ENCODE results near the gene ATXN10. TPM values are rescaled to one million over a fixed set of nuclear protein-coding genes. Genes with fewer than 3 reads are reported as not detected.

The ATXN10 gene
- total and polyA plus RNA-seq, 10 of the 15 experiments (the other 5 are each of a cell fraction or from before 2014, with no cell fraction given) = 29.2 to 249 (median 146) TPM

DNA sequence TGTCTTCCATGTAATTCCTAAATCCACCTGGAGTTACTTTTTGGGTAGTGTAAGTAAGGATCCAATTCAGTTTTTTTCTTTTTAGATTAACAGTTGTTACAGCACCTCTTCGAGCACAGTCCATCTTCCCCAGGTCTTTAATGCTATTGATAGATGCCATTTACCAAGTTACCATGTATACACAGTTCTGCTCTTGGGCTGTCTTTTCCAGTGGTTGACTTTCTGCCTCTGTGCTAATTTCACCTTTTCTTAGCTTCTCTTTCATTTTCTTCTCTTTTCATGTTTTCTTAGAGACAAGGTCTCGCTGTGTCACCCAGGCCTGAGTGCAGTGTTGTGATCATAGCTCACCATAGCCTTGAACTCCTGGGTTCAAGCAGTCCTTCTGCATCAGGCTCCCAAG is 12.0 kb downstream of the ATXN10 start:
- POLR2A ChIA-PET = interaction anchor here (0.5 to 1.0 kb wide), 5 partner anchors 12 to 459 kb away, joined by 3 to 6 read pairs (median 4); partner anchors contain the start of gene ATXN10
- peak; percentile 21 for ATAC-seq

DNA sequence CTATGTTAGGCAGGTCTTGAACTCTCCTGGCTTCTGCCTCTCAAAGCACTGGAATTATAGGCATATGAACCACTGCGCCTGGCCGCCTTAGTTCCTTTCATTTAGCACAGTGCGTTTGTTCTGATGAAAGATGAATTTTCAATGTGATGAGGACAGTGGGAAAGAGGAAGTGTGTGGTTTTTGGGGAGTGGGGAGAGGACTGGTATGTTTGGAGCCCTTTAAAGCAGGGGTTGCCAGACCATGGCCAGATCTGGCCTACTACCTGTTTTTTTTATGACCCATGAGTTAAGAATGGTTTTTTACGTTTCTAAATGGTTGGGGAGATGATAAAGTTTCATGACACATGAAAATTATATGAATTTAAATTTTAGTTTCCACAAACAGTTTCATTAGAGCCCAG is 12.5 kb downstream of the ATXN10 start:
- Histone ChIP-seq H3K79me2 (ENCODE audit: control insufficient read depth, insufficient read depth, low read length) (peaks cover 86% of the 10 kb centered on the region), H3K4me2 (ENCODE audit: control insufficient read depth, insufficient read depth) (peak overlapping the region; percentile 32), H3K4me1 (ENCODE audit: control insufficient read depth, insufficient read depth, low read length) (peaks cover 48% of the 10 kb centered on the region), H4K20me1 (ENCODE audit: control insufficient read depth, insufficient read depth) (no peaks in the 10 kb centered on the region; the same call in 1 of the 2 replicates), H2AFZ (ENCODE audit: control insufficient read depth, low read depth, low read length) (no peak overlapping the region; the same call in 1 of the 2 replicates), H3K27ac (ENCODE audit: control insufficient read depth, insufficient read depth) (peak overlapping the region; percentile 77), H3K4me3 (peak overlapping the region; percentile 34; the same call in 1 of the 2 replicates), H3K9ac (ENCODE audit: control insufficient read depth, insufficient read depth, low read length) (peak overlapping the region; percentile 32; the same call in 1 of the 2 replicates), H3K9me3 (replicated peaks; ENCODE audit: control insufficient read depth, insufficient read depth, low read length) (no peaks in the 10 kb centered on the region), H3K27me3 (replicated peaks in 1 of 2; ENCODE audit: control insufficient read depth in 2 of 2, insufficient read depth in 2 of 2, low read length in 1 of 2) (no peaks in the 10 kb centered on the region), H3K36me3 (ENCODE audit: control insufficient read depth in 2 of 2, insufficient read depth in 2 of 2, low read length in 1 of 2) (peaks cover 0 to 5% of the 10 kb centered on the region in 2 experiments; a peak in 1 of 4 replicates)
- FAIRE-seq = no peak
- no TSS peak for BruUV-seq (replicated peaks)
- intact Hi-C loops (cut with micrococcal nuclease; ENCODE audit: unreplicated experiment) = no loop called here
- RAD21 ChIA-PET (ENCODE audit: unreplicated experiment) = interaction anchor here (1.1 to 1.6 kb wide), 2 partner anchors 12 to 39 kb away, joined by 3 to 6 read pairs; no protein-coding TSS in a partner anchor
- no peak for DNase-seq (ENCODE audit: low read depth, low spot score)
- CTCF ChIA-PET = interaction anchor here (0.6 to 0.7 kb wide), 2 partner anchors 11 to 322 kb away, joined by 3 to 4 read pairs; no protein-coding TSS in a partner anchor
- POLR2A ChIA-PET = interaction anchor here (0.7 to 1.0 kb wide), 2 partner anchors 13 to 87 kb away, joined by 3 to 4 read pairs; partner anchors contain the start of gene ATXN10
- WGBS (ENCODE audit: insufficient coverage, insufficient replicate concordance, low lambda C conversion rate, missing lambda C conversion rate) = 51% methylated on average over 4 of the region's 4 CpGs
- SMC1A ChIA-PET (ENCODE audit: uncharacterized antibody, unreplicated experiment) = interaction anchor here (1.0 kb wide), 2 partner anchors 15 to 179 kb away, joined by 3 to 4 read pairs; no protein-coding TSS in a partner anchor
- ATAC-seq = peak; percentile 61
- in situ Hi-C loops (cut with MboI) = no loop called here
- TF ChIP-seq KAT2A (conservative IDR thresholded peaks at IDR 0.05; ENCODE audit: control insufficient read depth, low read depth, low read length) (no peak), CBFB (IDR thresholded peaks at IDR 0.05; ENCODE audit: low read depth) (no peak), IKZF2 (IDR thresholded peaks at IDR 0.05) (peak in 1 of 2 experiments; percentile 67; a peak in 2 of 4 replicates)
- TF ChIP-seq, protein P1, sequence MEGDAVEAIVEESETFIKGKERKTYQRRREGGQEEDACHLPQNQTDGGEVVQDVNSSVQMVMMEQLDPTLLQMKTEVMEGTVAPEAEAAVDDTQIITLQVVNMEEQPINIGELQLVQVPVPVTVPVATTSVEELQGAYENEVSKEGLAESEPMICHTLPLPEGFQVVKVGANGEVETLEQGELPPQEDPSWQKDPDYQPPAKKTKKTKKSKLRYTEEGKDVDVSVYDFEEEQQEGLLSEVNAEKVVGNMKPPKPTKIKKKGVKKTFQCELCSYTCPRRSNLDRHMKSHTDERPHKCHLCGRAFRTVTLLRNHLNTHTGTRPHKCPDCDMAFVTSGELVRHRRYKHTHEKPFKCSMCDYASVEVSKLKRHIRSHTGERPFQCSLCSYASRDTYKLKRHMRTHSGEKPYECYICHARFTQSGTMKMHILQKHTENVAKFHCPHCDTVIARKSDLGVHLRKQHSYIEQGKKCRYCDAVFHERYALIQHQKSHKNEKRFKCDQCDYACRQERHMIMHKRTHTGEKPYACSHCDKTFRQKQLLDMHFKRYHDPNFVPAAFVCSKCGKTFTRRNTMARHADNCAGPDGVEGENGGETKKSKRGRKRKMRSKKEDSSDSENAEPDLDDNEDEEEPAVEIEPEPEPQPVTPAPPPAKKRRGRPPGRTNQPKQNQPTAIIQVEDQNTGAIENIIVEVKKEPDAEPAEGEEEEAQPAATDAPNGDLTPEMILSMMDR (IDR thresholded peaks at IDR 0.05 in 2 of 3, conservative IDR thresholded peaks at IDR 0.05 in 1 of 3; ENCODE audit: control insufficient read depth in 2 of 3, extremely low read depth in 1 of 3, insufficient read depth in 1 of 3, low read depth in 3 of 3, low read length in 3 of 3) = no peak
- TF ChIP-seq, protein P2, sequence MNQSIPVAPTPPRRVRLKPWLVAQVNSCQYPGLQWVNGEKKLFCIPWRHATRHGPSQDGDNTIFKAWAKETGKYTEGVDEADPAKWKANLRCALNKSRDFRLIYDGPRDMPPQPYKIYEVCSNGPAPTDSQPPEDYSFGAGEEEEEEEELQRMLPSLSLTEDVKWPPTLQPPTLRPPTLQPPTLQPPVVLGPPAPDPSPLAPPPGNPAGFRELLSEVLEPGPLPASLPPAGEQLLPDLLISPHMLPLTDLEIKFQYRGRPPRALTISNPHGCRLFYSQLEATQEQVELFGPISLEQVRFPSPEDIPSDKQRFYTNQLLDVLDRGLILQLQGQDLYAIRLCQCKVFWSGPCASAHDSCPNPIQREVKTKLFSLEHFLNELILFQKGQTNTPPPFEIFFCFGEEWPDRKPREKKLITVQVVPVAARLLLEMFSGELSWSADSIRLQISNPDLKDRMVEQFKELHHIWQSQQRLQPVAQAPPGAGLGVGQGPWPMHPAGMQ (IDR thresholded peaks at IDR 0.05; ENCODE audit: borderline replicate concordance) = no peak
- TF ChIP-seq, protein P3, sequence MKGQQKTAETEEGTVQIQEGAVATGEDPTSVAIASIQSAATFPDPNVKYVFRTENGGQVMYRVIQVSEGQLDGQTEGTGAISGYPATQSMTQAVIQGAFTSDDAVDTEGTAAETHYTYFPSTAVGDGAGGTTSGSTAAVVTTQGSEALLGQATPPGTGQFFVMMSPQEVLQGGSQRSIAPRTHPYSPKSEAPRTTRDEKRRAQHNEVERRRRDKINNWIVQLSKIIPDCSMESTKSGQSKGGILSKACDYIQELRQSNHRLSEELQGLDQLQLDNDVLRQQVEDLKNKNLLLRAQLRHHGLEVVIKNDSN (IDR thresholded peaks at IDR 0.05; ENCODE audit: borderline replicate concordance, extremely low read length, insufficient read depth, low read depth, low read length) = no peak

More for the DNA sequence above, 12.0 kb downstream of the ATXN10 start:
- Histone ChIP-seq H3K4me3 (peak overlapping the region; percentile 34; the same call in 1 of the 2 replicates), H3K27me3 (replicated peaks in 1 of 2; ENCODE audit: control insufficient read depth in 2 of 2, insufficient read depth in 2 of 2, low read length in 1 of 2) (no peaks in the 10 kb centered on the region), H3K4me2 (ENCODE audit: control insufficient read depth, insufficient read depth) (peak overlapping the region; percentile 32), H3K27ac (ENCODE audit: control insufficient read depth, insufficient read depth) (peak overlapping the region; percentile 77), H3K36me3 (ENCODE audit: control insufficient read depth in 2 of 2, insufficient read depth in 2 of 2, low read length in 1 of 2) (peaks cover 0 to 5% of the 10 kb centered on the region in 2 experiments; a peak in 1 of 4 replicates), H2AFZ (ENCODE audit: control insufficient read depth, low read depth, low read length) (no peak overlapping the region), H3K9ac (ENCODE audit: control insufficient read depth, insufficient read depth, low read length) (peak overlapping the region; percentile 32; the same call in 1 of the 2 replicates), H3K79me2 (ENCODE audit: control insufficient read depth, insufficient read depth, low read length) (peaks cover 88% of the 10 kb centered on the region), H3K9me3 (replicated peaks; ENCODE audit: control insufficient read depth, insufficient read depth, low read length) (no peaks in the 10 kb centered on the region), H4K20me1 (ENCODE audit: control insufficient read depth, insufficient read depth) (no peaks in the 10 kb centered on the region), H3K4me1 (ENCODE audit: control insufficient read depth, insufficient read depth, low read length) (peaks cover 48% of the 10 kb centered on the region)
- DNase-seq (ENCODE audit: low read depth, low spot score) (no peak), FAIRE-seq (no peak)
- BruUV-seq (replicated peaks) = TSS peak; percentile 94
- 46% methylated on average over 2 of the region's 2 CpGs for WGBS (ENCODE audit: insufficient coverage, insufficient replicate concordance, low lambda C conversion rate, missing lambda C conversion rate)
- in situ Hi-C loops (cut with MboI) (no loop called here), intact Hi-C loops (cut with micrococcal nuclease; ENCODE audit: unreplicated experiment) (no loop called here)
- RAD21 ChIA-PET (ENCODE audit: unreplicated experiment) = interaction anchor here (1.1 to 1.6 kb wide), 2 partner anchors 12 to 40 kb away, joined by 3 to 6 read pairs; no protein-coding TSS in a partner anchor
- SMC1A ChIA-PET (ENCODE audit: uncharacterized antibody, unreplicated experiment) = interaction anchor here (1.0 kb wide), 2 partner anchors 15 to 179 kb away, joined by 3 to 4 read pairs; no protein-coding TSS in a partner anchor
- CTCF ChIA-PET = interaction anchor here (0.6 to 1.0 kb wide), 3 partner anchors 10 to 323 kb away, joined by 3 to 5 read pairs (median 4); no protein-coding TSS in a partner anchor
- TF ChIP-seq CEBPB (IDR thresholded peaks at IDR 0.05; ENCODE audit: borderline replicate concordance in 1 of 2, low read depth in 2 of 2, low read length in 2 of 2) (no peak), ZNF217 (IDR thresholded peaks at IDR 0.05) (no peak), BHLHE40 (IDR thresholded peaks at IDR 0.05; ENCODE audit: borderline replicate concordance in 1 of 2, low read depth in 2 of 2, low read length in 1 of 2) (no peak)
- TF ChIP-seq, protein P4, sequence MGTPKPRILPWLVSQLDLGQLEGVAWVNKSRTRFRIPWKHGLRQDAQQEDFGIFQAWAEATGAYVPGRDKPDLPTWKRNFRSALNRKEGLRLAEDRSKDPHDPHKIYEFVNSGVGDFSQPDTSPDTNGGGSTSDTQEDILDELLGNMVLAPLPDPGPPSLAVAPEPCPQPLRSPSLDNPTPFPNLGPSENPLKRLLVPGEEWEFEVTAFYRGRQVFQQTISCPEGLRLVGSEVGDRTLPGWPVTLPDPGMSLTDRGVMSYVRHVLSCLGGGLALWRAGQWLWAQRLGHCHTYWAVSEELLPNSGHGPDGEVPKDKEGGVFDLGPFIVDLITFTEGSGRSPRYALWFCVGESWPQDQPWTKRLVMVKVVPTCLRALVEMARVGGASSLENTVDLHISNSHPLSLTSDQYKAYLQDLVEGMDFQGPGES (IDR thresholded peaks at IDR 0.05) = no peak

All from GM12878 (cell line).